OCI-LY1 (cell line): ENCODE data around the gene GNA12.

Experiments
- H2AFZ ChIP-seq: fragments of 200-600 bp; sonication (generic), shearing (Covaris generic); 2 replicates; pipeline ENCODE4 v1.6.0; 2014; ENCODE audit warnings: antibody characterized with exemption, mild to moderate bottlenecking, low read length
- H3F3A ChIP-seq: fragments of 200-600 bp; sonication (generic), shearing (Covaris generic); 2 replicates; pipeline ENCODE4 v1.6.0; 2014; ENCODE audit warnings: mild to moderate bottlenecking, antibody characterized with exemption, low read length, moderate library complexity; ENCODE audit not compliant: insufficient read depth
- H3K27ac ChIP-seq: fragments of 200-600 bp; sonication (generic); 2 replicates; pipeline ENCODE4 v1.5.1; 2014; ENCODE audit warnings: low read length, mixed run types, mild to moderate bottlenecking, low read depth; ENCODE audit not compliant: poor library complexity, severe bottlenecking
- H3K27me3 ChIP-seq: fragments of 200-600 bp; sonication (generic); 2 replicates; pipeline ENCODE4 v1.6.0; 2014; ENCODE audit warnings: antibody characterized with exemption, mild to moderate bottlenecking, low read length, moderate library complexity; ENCODE audit not compliant: insufficient read depth
- H3K36me3 ChIP-seq: fragments of 200-600 bp; sonication (generic); 2 replicates; pipeline ENCODE4 v1.6.1; 2014; ENCODE audit warnings: mild to moderate bottlenecking, antibody characterized with exemption, low read length, moderate library complexity, mixed read lengths; ENCODE audit not compliant: insufficient read depth
- H3K4me1 ChIP-seq: fragments of 200-600 bp; sonication (generic); 2 replicates; pipeline ENCODE4 v1.5.1; 2014; ENCODE audit warnings: mild to moderate bottlenecking, low read length, moderate library complexity; ENCODE audit not compliant: insufficient read depth, severe bottlenecking
- H3K4me2 ChIP-seq: fragments of 200-600 bp; sonication (generic), shearing (Covaris generic); 2 replicates; pipeline ENCODE4 v1.6.1; 2014; ENCODE audit warnings: low read length
- H3K4me3 ChIP-seq: fragments of 200-600 bp; sonication (generic); 2 replicates; pipeline ENCODE4 v1.5.1; 2014; ENCODE audit warnings: low read length, low read depth, mild to moderate bottlenecking, mixed read lengths; ENCODE audit not compliant: poor library complexity, severe bottlenecking
- H3K79me2 ChIP-seq: fragments of 200-600 bp; shearing (Covaris generic); 2 replicates; pipeline ENCODE4 v1.6.1; 2016; ENCODE audit warnings: mixed run types, low read length, mixed read lengths; ENCODE audit not compliant: insufficient read depth
- H3K9ac ChIP-seq: fragments of 200-600 bp; sonication (generic), shearing (Covaris generic); 2 replicates; pipeline ENCODE4 v1.6.1; 2014; ENCODE audit warnings: mild to moderate bottlenecking, low read length, mixed read lengths
- H3K9me2 ChIP-seq: fragments of 200-600 bp; sonication (generic), shearing (Covaris generic); 2 replicates; pipeline ENCODE4 v1.6.1; 2014; ENCODE audit warnings: low read depth, mild to moderate bottlenecking, low read length, mixed read lengths
- H3K9me3 ChIP-seq: fragments of 200-600 bp; shearing (Covaris generic); 2 replicates; pipeline ENCODE4 v1.6.1; 2014; ENCODE audit warnings: low read length, mixed read lengths
- H4K20me1 ChIP-seq: fragments of 200-600 bp; sonication (generic), shearing (Covaris generic); 2 replicates; pipeline ENCODE4 v1.6.0; 2016; ENCODE audit warnings: mild to moderate bottlenecking, low read length; ENCODE audit not compliant: insufficient read depth
- CTCF ChIP-seq: fragments of 200-600 bp; sonication (generic), shearing (Covaris generic); IDR thresholded peaks from 2 replicates; pipeline ENCODE4 v1.5.1; 2017; ENCODE audit warnings: mild to moderate bottlenecking, antibody characterized with exemption, low read length, moderate library complexity, mixed read lengths
- EZH2 ChIP-seq: fragments of 200-600 bp; sonication (generic), shearing (Covaris generic); IDR thresholded peaks from 2 replicates; pipeline ENCODE4 v1.8.0; 2017; ENCODE audit warnings: borderline replicate concordance, mixed run types, mild to moderate bottlenecking, antibody characterized with exemption, low read length, moderate library complexity, mixed read lengths

Gene GNA12

DNA sequence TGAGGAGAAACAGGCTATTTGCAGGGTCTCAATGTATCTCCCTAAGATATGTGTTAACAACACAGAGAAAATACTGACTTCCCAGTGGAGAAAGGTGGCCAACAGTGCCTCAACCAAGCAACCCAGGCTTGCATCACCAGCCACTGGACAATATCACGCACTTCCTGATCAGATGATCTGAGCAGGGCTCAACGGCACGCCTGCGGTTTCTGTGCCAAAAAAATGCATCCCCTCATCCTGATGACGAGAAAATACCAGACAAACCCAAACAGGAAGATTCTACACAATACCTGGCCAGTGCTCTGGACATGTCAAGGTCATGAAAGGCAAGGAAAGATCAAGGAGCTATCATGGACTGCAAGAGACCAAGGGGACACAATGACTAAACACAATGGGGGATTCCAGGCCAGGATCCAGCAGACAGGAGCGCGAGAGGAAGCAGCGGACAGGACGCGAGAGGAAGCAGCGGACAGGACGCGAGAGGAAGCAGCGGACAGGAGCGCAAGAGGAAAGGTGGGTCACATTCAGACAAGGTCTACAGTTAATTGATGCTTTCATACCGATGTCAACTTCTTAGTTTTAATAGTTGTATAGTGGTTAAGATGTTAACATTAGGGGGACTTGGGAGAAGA lies 51.1 kb downstream of the GNA12 start:
- Histone ChIP-seq H3F3A (no peaks in the 10 kb centered on the region), H4K20me1 (no peaks in the 10 kb centered on the region), H3K9me3 (no peaks in the 10 kb centered on the region), H3K9me2 (no peaks in the 10 kb centered on the region), H3K36me3 (no peaks in the 10 kb centered on the region), H3K9ac (no peak overlapping the region), H3K27ac (no peak overlapping the region), H3K4me2 (no peak overlapping the region), H3K79me2 (no peaks in the 10 kb centered on the region), H3K27me3 (no peaks in the 10 kb centered on the region), H2AFZ (no peak overlapping the region), H3K4me1 (no peaks in the 10 kb centered on the region), H3K4me3 (no peak overlapping the region)
- no peak for TF ChIP-seq EZH2
- TF ChIP-seq CTCF = no peak

DNA sequence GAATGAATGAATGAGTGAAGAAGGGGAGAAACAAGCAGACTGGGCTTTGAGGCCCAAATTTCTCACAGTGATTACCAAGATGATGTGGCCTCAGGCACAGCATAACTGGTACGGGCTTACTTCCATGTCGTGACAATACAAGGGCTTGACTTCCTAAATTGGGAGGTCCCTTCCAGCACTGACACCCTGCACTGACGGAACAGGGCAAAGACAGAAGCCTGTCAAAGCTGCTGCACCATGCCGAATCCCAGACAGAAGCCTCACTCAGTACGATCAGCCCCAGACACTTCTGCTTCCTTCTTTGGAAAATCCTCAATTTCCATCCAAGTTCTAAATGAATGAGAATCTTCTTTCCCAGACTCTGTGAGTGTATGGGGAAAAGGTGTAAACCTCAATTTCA lies 51.9 kb downstream of the GNA12 start:
- no peak overlapping the region for H3K27ac ChIP-seq
- no peak overlapping the region for H2AFZ ChIP-seq
- no peaks in the 10 kb centered on the region for H3K9me3 ChIP-seq
- no peaks in the 10 kb centered on the region for H4K20me1 ChIP-seq
- no peaks in the 10 kb centered on the region for H3K9me2 ChIP-seq
- TF ChIP-seq EZH2 (no peak), CTCF (no peak)
- no peak overlapping the region for H3K4me3 ChIP-seq
- H3K36me3 ChIP-seq = no peaks in the 10 kb centered on the region
- no peaks in the 10 kb centered on the region for H3K79me2 ChIP-seq
- H3K4me1 ChIP-seq = no peaks in the 10 kb centered on the region
- H3K9ac ChIP-seq = no peak overlapping the region
- no peaks in the 10 kb centered on the region for H3K27me3 ChIP-seq
- H3K4me2 ChIP-seq = no peak overlapping the region
- no peaks in the 10 kb centered on the region for H3F3A ChIP-seq

DNA sequence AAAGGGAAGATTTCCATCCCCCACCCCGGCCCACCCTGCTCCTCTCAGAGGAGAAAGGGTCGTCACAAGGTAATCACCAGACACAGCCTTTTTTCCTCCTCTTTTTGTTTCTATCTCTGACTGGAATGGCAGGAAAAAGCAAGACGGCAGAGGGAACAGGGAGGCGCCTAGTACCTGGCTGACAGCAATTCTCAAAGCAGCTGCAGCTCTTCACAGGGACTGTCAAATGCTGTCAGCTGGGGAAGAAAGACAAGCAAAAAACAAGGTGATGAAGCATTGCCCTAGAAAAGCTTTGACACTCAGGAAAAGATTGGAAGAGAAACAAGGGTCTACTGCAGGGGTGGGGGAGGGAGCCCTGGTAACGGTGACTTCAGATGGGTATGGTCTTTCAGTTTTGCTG lies 52.7 kb downstream of the GNA12 start:
- H3F3A ChIP-seq = no peaks in the 10 kb centered on the region
- H3K27ac ChIP-seq = no peak overlapping the region
- no peaks in the 10 kb centered on the region for H4K20me1 ChIP-seq
- no peak overlapping the region for H2AFZ ChIP-seq
- no peaks in the 10 kb centered on the region for H3K27me3 ChIP-seq
- H3K9me3 ChIP-seq = no peaks in the 10 kb centered on the region
- TF ChIP-seq CTCF (no peak), EZH2 (no peak)
- no peak overlapping the region for H3K4me2 ChIP-seq
- H3K79me2 ChIP-seq = no peaks in the 10 kb centered on the region
- no peaks in the 10 kb centered on the region for H3K4me1 ChIP-seq
- H3K9ac ChIP-seq = no peak overlapping the region
- no peak overlapping the region for H3K4me3 ChIP-seq
- H3K36me3 ChIP-seq = no peaks in the 10 kb centered on the region
- H3K9me2 ChIP-seq = no peaks in the 10 kb centered on the region
